HL-60 (cell line): ENCODE measurements around the gene APBB2.

Experiments
- CTCF ChIP-seq: IDR thresholded peaks from one replicate; pipeline ENCODE4 v1.5.1; 2011; ENCODE audit warnings: low read length, control low read depth, inconsistent platforms; ENCODE audit not compliant: insufficient read depth
- GABPA ChIP-seq: IDR thresholded peaks from 2 replicates; pipeline ENCODE4 v1.6.1; 2012; ENCODE audit warnings: low read depth
- POLR2AphosphoS5 ChIP-seq: IDR thresholded peaks from 2 replicates; pipeline ENCODE4 v1.6.1; 2012; ENCODE audit warnings: low read depth
- REST ChIP-seq: IDR thresholded peaks from 2 replicates; pipeline ENCODE4 v1.6.1; 2012; ENCODE audit warnings: low read depth; ENCODE audit not compliant: insufficient replicate concordance

GRCh38 chr4:40954088-40954668 is 260.2 kb downstream of the APBB2 start:
- TF ChIP-seq POLR2AphosphoS5: no peak
- TF ChIP-seq GABPA: no peak
- TF ChIP-seq CTCF: no peak
- TF ChIP-seq REST: no peak
